ENCODE measurements around the gene COL4A6.

Gene COL4A6

GRCh38 chrX:108268434-108269080 is 169.7 kb downstream of the COL4A6 start:
- DNase-seq = no peak

- DNase-seq = no peak
These were observed 170.7 kb downstream of the COL4A6 start for GRCh38 chrX:108267557-108267956.

DNA sequence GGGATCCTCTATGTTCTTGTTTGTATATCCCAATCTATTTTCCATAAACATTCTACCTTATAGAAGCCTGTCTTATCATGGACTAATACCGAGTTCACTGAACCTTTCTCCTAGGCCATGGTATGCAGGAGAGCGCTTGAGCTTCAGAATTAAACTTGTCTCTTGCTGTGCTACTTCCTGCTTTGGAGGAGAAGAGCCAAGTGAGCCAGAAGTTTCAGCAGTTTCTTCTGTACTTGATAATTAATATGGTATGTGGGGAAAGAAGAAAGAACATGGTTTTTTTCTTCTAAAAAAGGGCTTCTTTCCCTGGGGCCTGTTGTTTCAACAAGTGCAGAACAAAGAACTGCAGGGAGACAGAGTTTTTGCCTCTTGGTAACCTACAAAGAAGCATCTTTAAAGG is 173.8 kb downstream of the COL4A6 start:
- no peak for DNase-seq

GRCh38 chrX:108261549-108262203 is 176.5 kb downstream of the COL4A6 start:
- peak; percentile 30 for DNase-seq

DNA sequence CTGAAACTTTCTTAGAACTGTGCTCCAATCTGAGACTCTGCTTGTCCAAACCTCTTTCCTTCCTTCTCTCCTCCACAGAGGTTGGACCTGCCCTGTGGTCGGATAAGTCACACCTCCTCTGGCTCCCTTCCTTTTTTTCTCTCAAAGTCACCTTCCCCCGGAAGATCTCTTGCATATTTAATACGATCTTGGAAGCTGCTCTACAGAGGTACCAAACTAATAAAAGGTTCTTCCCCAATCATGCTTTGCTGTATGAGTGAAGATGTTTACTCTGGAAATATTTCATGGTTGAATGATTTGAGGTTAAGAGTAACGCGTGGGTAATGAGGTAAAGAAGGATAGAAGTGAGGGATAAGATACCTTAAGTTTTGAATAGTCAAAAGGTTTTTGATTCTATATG is 180.7 kb downstream of the COL4A6 start:
- DNase-seq = no peak

DNA sequence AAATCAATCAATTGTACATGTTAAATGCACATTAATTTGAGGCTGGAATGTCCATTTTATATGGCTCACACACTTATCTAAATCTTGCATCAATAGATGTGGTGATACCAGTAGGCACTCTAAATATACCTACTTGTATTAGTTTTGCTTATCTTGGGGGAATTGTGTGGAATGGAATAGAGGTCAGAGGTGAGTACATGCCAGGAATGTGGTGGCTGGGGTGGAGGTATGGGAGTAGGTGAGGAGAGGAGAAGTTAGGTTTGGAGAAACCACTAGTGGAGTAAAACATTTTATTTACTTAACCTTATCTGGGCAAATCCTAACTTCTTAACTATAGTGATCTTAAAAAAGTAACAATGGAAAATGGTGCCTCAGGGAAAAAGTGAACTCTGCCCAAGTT is 183.6 kb downstream of the COL4A6 start:
- DNase-seq = no peak

- no peak for DNase-seq
These were observed 187.3 kb downstream of the COL4A6 start for GRCh38 chrX:108250654-108251579.

DNA sequence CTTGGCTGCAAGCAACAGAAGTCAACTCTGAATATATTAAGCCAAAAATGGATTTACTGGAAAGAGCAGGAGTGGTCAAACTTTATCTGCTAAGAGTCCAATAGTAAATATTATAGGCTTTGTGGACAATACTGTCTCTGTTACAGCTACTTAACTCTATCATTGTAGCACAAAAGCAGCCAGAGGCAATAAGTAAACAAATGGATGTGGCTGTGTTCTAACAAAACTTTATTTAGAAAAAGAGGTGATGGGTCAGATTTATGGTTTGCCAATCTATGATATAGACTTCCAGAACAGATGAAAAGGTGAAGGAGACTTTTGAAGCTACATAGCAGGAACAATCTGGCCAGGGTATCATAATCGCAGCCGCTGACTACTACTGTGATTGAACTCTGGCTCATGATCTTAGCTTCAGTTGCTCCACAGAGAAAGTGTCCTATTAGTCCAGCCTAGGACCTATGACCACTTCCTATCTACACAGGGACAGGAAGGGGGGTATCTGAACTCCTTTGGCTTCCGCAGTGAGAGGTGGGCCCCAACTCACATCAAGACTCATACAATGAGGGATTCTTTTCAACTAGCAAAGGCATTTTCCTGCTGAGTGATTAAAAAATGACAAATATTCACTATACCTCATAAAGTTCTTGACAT is 191.8 kb downstream of the COL4A6 start:
- no peak for DNase-seq

GRCh38 chrX:108245462-108245861 is 192.8 kb downstream of the COL4A6 start:
- DNase-seq = no peak

DNA sequence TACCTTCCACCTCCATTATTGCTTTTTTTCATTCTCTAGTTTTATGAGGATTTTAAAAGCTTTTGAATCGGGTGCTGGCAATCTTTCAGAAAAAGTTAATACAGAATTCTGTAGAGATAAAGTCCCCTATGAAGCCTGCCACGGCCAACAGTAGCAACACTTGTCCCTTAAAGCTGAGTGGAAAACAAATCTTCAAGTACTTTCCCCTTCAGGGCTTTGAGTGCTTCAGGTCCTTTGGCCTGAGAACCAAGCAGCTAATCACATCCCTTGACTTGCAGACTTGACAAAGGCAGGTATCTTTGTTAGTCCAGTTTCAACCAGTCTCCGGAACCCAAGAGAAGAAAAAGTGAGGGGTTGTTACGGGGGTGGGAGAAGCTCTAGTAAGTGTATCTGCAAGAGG is 202.2 kb downstream of the COL4A6 start:
- DNase-seq = no peak

- DNase-seq = no peak
These were observed 207.6 kb downstream of the COL4A6 start for GRCh38 chrX:108230574-108230973.

DNA sequence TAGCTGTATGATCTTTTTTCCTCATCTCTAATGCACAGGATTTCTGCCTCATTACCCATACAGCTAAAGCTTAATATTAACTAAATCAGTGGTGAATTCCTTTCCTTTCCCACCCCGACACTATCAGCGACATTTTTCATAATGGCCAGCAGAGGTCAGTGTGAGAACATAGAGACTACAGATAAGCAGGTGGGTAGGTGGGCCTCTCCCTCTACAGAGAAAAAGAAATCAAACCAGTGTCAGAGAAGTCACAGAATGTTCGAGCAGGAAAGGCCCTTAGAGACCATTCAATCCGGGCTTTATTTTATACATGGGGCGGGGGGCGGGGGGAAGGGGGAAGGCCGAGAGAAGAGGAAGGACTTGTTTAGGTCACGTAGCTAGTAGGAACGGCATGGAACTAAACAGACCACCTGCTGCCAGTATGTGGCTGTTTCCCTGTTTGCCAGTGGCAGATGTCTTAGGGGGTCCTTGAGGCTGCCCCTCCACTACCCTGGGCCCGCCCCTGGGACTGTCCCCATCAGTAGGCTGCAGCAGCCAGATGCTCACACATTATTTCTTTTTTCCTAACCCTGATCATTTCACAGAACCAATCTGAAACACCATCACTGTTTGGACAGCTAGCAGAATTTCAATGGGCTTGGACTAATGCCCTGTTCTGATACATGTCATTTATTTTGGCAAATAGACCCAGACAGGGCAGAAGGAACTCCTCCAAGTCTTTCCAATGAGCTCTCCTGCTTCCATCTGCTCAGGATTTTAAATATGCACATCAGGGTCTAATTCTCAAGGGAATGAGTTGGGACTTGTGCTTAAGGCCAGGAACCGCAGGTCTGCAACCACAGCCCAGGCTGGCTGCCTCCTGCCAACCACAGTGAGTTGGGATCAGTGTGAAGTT is 213.2 kb downstream of the COL4A6 start:
- peak; percentile 19 for DNase-seq

DNA sequence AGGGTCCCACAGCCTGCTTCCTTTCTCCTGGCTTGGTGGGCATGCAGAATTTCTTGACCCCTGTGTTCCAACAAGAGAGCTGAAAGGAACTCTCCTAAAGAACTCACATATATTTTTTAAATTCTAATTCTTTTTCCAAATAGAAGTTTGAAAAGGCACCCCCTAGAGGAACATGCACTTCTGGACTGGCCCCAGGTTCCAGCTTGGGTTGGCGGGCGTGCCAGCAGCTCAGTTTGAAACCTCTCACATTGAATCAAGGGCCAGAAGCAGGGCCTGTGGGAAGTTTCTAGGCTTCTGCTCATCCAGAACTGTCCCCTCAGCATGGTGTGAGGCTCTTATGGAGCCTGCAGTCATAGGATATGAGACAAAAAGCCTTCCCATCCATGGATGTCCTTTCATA is 214.0 kb downstream of the COL4A6 start:
- DNase-seq = no peak

- no peak for DNase-seq
These were observed 214.6 kb downstream of the COL4A6 start for GRCh38 chrX:108223585-108223984.

DNA sequence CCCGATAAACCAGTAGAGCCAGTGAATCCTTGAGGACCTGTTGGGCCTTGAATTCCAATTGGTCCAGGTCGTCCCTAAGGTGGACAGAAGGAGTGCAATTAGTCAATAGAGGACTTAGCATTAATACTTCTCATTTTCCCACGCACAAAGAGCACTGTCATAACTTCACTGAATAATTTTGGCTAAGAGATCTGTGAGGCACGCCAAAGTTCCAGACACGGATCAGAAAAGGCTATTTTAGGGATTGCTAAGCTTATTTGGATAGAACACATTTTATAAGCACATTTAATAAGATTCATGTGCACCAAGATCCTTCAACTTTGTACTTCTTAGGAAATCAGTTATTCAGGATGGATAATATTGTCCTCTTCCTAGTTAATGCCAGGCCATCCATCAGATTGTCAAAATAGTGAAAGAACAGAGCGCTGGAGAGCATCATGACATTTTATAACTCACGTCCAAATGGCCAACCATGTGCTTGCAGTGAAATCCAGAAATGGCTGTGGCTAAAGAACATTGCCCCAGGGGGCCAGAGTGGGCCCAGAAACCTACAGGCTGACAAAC is 216.8 kb downstream of the COL4A6 start:
- no peak for DNase-seq

- DNase-seq = no peak
These were observed 218.1 kb downstream of the COL4A6 start for GRCh38 chrX:108219949-108220601.

- no peak for DNase-seq
These were observed 220.3 kb downstream of the COL4A6 start for GRCh38 chrX:108217876-108218275.

DNA sequence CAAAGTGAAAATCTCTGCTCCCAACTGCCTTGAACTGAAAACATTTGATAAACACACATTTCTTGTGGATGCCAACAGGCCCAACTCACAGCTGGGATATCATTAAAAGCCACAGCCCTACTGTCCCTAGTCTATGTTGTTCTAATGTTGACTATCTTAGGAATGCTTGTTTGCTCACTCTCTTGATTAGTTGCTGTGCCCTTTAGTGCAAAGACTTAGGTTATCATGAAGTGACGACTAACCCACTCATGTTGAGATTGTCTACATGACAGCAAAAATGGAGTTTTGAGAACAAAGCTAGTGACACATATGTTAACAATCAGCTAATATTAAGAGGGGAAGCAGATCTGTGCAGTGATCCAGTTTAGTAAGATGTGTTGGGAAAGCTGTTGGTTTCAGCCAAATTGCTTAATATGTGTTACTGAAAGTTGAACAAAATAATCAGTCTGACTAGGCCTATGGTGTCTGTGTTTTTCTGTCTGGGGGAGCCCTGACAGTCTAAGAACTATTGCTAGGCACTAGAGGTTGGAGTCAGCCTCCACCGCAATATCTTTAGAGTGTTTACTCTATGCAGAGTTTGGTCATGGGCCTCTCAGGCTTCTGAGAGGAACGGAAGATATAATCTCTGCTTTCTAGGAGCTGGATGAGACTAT is 221.2 kb downstream of the COL4A6 start:
- no peak for DNase-seq

DNA sequence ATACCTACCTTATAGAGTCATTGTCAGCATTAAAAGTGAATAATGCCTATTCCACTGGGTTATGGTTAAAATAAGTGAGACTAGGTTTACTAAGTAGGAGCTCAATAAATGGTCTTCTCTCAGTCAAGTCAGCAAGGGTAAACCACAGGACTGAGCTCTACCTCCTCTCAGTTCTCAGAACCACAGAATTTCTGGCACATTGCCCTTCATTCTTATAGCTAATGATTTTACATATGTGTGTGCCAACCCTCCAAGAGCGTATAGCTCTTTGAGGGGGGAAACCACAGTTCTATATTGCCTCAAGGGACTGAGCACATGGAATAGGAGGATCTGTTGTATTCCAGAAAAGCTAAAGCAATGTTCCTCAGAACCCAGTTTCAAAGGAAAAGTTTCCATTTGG is 221.8 kb downstream of the COL4A6 start:
- DNase-seq = peak; percentile 37

GRCh38 chrX:108211301-108211700 is 226.9 kb downstream of the COL4A6 start:
- DNase-seq = no peak
